K562 (cell line): ENCODE measurements around the gene VSTM2B. TPM values are rescaled to one million over a fixed set of nuclear protein-coding genes. Genes with fewer than 3 reads are reported as not detected.

Experiments used
- ATAC-seq: fragments of 200-7000 bp; cut with Tn5 transposase; 3 replicates; pipeline ENCODE4 v1.9.1; 2020; ENCODE audit warnings: moderate library complexity
- BruUV-seq: library from RNA; stranded (reverse); fragments of 400-500 nt; replicated peaks from 2 replicates; lab custom pipeline; 2021; lab: Mats Ljungman, UMichigan
- CTCF ChIA-PET: fragments of 300-600 bp; formaldehyde crosslinking; extraction: SDS; loops from one replicate; lab custom pipeline; 2021; ENCODE audit warnings: low intra/inter-chr PET ratio; lab: Yijun Ruan, JAX
- POLR2A ChIA-PET: fragments of 300-600, 350-650 bp; sonication (Branson Sonifier 250); formaldehyde crosslinking; extraction: SDS; loops from one replicate; lab custom pipeline; 2021; ENCODE audit warnings: antibody characterized with exemption, inconsistent platforms; lab: Yijun Ruan, JAX
- DNase-seq, 4 experiments: peaks; one replicate each; pipeline versions ENCODE4 v3.0.0 to v3.0.0-alpha.2; 2011 to 2018; ENCODE audit warnings: low spot score in 3 of 4, mixed read lengths in 3 of 4; ENCODE audit errors: extremely low read depth in 1 of 4
- FAIRE-seq: peaks from 2 replicates; lab custom pipeline; 2011; peaks lifted over from hg19 to GRCh38; lab: Jason Lieb, UNC
- H2AFZ ChIP-seq: 2 replicates; pipeline ENCODE4 v1.6.0; 2011; ENCODE audit warnings: low read depth, low read length, control low read depth, inconsistent platforms
- H3K27ac ChIP-seq: fragments of 200-600 bp; 3 replicates; pipeline ENCODE4 v1.8.0; 2011; ENCODE audit warnings: low read depth, mild to moderate bottlenecking, control low read depth, inconsistent platforms, low read length, moderate library complexity, mixed read lengths; ENCODE audit errors: extremely low read depth
- H3K27me3 ChIP-seq, 2 experiments: fragments of 300-600 bp in 1 of 2; 2 replicates in 1 of 2; 3 replicates in 1 of 2; pipeline versions ENCODE4 v1.6.0 to v1.8.0; 2011; ENCODE audit warnings: inconsistent platforms in 2 of 2, low read length in 2 of 2, mild to moderate bottlenecking in 1 of 2, mixed read lengths in 1 of 2, moderate library complexity in 1 of 2; ENCODE audit not compliant: control insufficient read depth in 2 of 2, insufficient read depth in 2 of 2
- H3K36me3 ChIP-seq: fragments of 300-600 bp; 3 replicates; pipeline ENCODE4 v1.8.0; 2011; ENCODE audit warnings: mild to moderate bottlenecking, low read length, inconsistent platforms; ENCODE audit not compliant: control insufficient read depth, insufficient read depth
- H3K4me1 ChIP-seq, 2 experiments: fragments of 200-600 bp in 1 of 2; replicated peaks in 1 of 2; 2 replicates in 1 of 2; 3 replicates in 1 of 2; pipeline versions ENCODE4 v1.5.1 to v1.8.0; 2011; ENCODE audit warnings: inconsistent platforms in 2 of 2, low read length in 2 of 2, mild to moderate bottlenecking in 1 of 2, mixed read lengths in 1 of 2, moderate library complexity in 1 of 2; ENCODE audit not compliant: control insufficient read depth in 2 of 2, insufficient read depth in 2 of 2
- H3K4me2 ChIP-seq: 2 replicates; pipeline ENCODE4 v1.6.1; 2011; ENCODE audit warnings: low read length, control low read depth, inconsistent platforms, mixed read lengths; ENCODE audit not compliant: insufficient read depth
- H3K4me3 ChIP-seq: fragments of 200-600 bp; sonication (generic), shearing (Covaris generic); 2 replicates; pipeline ENCODE4 v1.5.1; 2016; ENCODE audit warnings: control low read depth, inconsistent platforms
- H3K79me2 ChIP-seq: fragments of 200-600 bp; 3 replicates; pipeline ENCODE4 v1.8.0; 2011; ENCODE audit warnings: low read length, inconsistent platforms; ENCODE audit not compliant: control insufficient read depth, insufficient read depth
- H3K9ac ChIP-seq, 2 experiments: 2 replicates each; pipeline versions ENCODE4 v1.6.0 to v1.6.1; 2011; ENCODE audit warnings: low read depth in 2 of 2, low read length in 2 of 2, control low read depth in 1 of 2, inconsistent platforms in 1 of 2, mild to moderate bottlenecking in 1 of 2, mixed read lengths in 1 of 2; ENCODE audit not compliant: insufficient read depth in 1 of 2
- H3K9me1 ChIP-seq: one replicate; pipeline ENCODE4 v1.6.0; 2011; ENCODE audit warnings: inconsistent platforms, mild to moderate bottlenecking, low read length, moderate library complexity; ENCODE audit not compliant: control insufficient read depth, insufficient read depth
- H3K9me3 ChIP-seq: replicated peaks from 2 replicates; pipeline ENCODE4 v1.5.1; 2011; ENCODE audit warnings: low read depth, low read length, inconsistent platforms; ENCODE audit not compliant: control insufficient read depth, insufficient read depth
- H4K20me1 ChIP-seq: replicated peaks from 2 replicates; pipeline ENCODE4 v1.6.1; 2011; ENCODE audit warnings: low read length, inconsistent platforms, mixed read lengths; ENCODE audit not compliant: control insufficient read depth, insufficient read depth
- BDP1 ChIP-seq: IDR thresholded peaks from 3 replicates; pipeline ENCODE4 v1.6.1; 2011; ENCODE audit not compliant: insufficient read length, insufficient read depth
- CREBBP ChIP-seq: IDR thresholded peaks from one replicate; pipeline ENCODE4 v1.6.1; 2012; ENCODE audit warnings: low read depth, mild to moderate bottlenecking, control low read depth, inconsistent platforms, low read length
- FOXP1 ChIP-seq: sonication (generic); formaldehyde crosslinking; IDR thresholded peaks from 2 replicates; pipeline ENCODE4 v1.8.0; 2022; ENCODE audit warnings: mild to moderate bottlenecking, missing genetic modification reagents
- PHF8 ChIP-seq: fragments of 200-600 bp; sonication (generic); IDR thresholded peaks from 2 replicates; pipeline ENCODE4 v1.6.1; 2012; ENCODE audit warnings: mixed run types, mild to moderate bottlenecking, inconsistent platforms, low read length, moderate library complexity, borderline replicate concordance
- RAD51 ChIP-seq: fragments of 450-650 bp; IDR thresholded peaks from 2 replicates; pipeline ENCODE4 v1.7.1; 2016; ENCODE audit warnings: low read depth, mild to moderate bottlenecking, borderline replicate concordance
- RBM14 ChIP-seq: fragments of 200-400 bp; formaldehyde crosslinking; IDR thresholded peaks from 2 replicates; pipeline ENCODE4 v1.6.1; 2018; ENCODE audit warnings: low read depth, mild to moderate bottlenecking, low read length, moderate library complexity, borderline replicate concordance; ENCODE audit not compliant: insufficient read depth
- SIRT6 ChIP-seq: IDR thresholded peaks from one replicate; pipeline ENCODE4 v1.6.1; 2012; ENCODE audit warnings: low read depth, mild to moderate bottlenecking, control low read depth, inconsistent platforms, low read length, moderate library complexity
- SMAD1 ChIP-seq: fragments of 150-350 bp; IDR thresholded peaks from 2 replicates; pipeline ENCODE4 v1.6.1; 2014; ENCODE audit warnings: low read length, low read depth; ENCODE audit not compliant: partially characterized antibody
- SNRNP70 ChIP-seq: fragments of 200-400 bp; formaldehyde crosslinking; optimal IDR thresholded peaks from 2 replicates; pipeline ENCODE3; 2017; ENCODE audit warnings: low read depth, low read length
- TCFL5 ChIP-seq: fragments of 250-450 bp; sonication (Bioruptor Pico); conservative IDR thresholded peaks from 2 replicates; pipeline ENCODE4 v1.6.1; 2021; ENCODE audit warnings: mild to moderate bottlenecking, moderate library complexity, matching md5 sums
- ZNF174 ChIP-seq: fragments of 250-450 bp; sonication (Bioruptor Pico); IDR thresholded peaks from 2 replicates; pipeline ENCODE4 v1.4.0; 2020; ENCODE audit warnings: mild to moderate bottlenecking
- ZNF282 ChIP-seq: sonication (generic); formaldehyde crosslinking; IDR thresholded peaks from 2 replicates; pipeline ENCODE4 v1.8.1; 2023; ENCODE audit warnings: missing genetic modification reagents
- ZNF436 ChIP-seq: fragments of 250-450, 450-650 bp; sonication (Bioruptor Pico); formaldehyde crosslinking; IDR thresholded peaks from 2 replicates; pipeline ENCODE4 v1.7.0; 2020; ENCODE audit warnings: mild to moderate bottlenecking
- ZNF668 ChIP-seq: fragments of 250-450 bp; sonication (Bioruptor Pico); IDR thresholded peaks from 2 replicates; pipeline ENCODE4 v1.8.0; 2022; ENCODE audit warnings: mild to moderate bottlenecking, inconsistent platforms
- WGBS: fragments of 100-300 bp; shearing (Covaris generic); methylation state at CpG from one replicate; pipeline ENCODE4 v1.1.6; 2016; ENCODE audit warnings: low coverage, mixed read lengths; ENCODE audit not compliant: insufficient coverage; ENCODE audit errors: missing lambda C conversion rate; 5-methylcytosine and 5-hydroxymethylcytosine counted together
- in situ Hi-C: fragments of 300-500 bp; cut with MboI; formaldehyde crosslinking; loops from 4 replicates; pipeline ENCODE4 v1.15.0; 2018; ENCODE audit warnings: inconsistent platforms, mixed read lengths
- intact Hi-C: fragments of 100-400 bp; cut with micrococcal nuclease; formaldehyde crosslinking; loops from 2 replicates; pipeline ENCODE4 v1.14.2; 2022
- polyA plus RNA-seq, 8 experiments: library from polyadenylated mRNA; depleted of rRNA in 4 of 8; stranded (reverse) in 5 of 8; unstranded in 3 of 8; fragments of >200 nt; fragmentation: Nextera tagmentation in 2 of 8; fragmentation: Illumina TruSeq in 1 of 8; extraction: Ambion mirVana in 2 of 8; extraction: Trizol in 1 of 8; gene quantifications; 2 replicates each; pipeline versions ENCODE4 v1.2.1 to v1.2.3, GENCODE V29; 2011 to 2014; ENCODE audit warnings: inconsistent platforms in 1 of 8, missing spikeins in 1 of 8
- total RNA-seq, 7 experiments: library from RNA; depleted of rRNA in 6 of 7; stranded (reverse); fragments of >200 nt in 6 of 7; fragmentation: Illumina TruSeq in 2 of 7; extraction: Trizol in 2 of 7; gene quantifications; 2 replicates each; pipeline versions ENCODE4 v1.2.1 to v1.2.3, GENCODE V29; 2011 to 2021; ENCODE audit warnings: low replicate concordance in 1 of 7
- TF ChIP-seq, protein P1 (sequence below), 2 experiments: fragments of 450-650 bp in 1 of 2; IDR thresholded peaks; 2 replicates each; pipeline ENCODE4 v1.6.1; 2011 to 2017; ENCODE audit warnings: low read depth in 2 of 2, antibody characterized with exemption in 1 of 2, borderline replicate concordance in 1 of 2, low read length in 1 of 2, mild to moderate bottlenecking in 1 of 2, mixed read lengths in 1 of 2; ENCODE audit not compliant: control insufficient read depth in 1 of 2

Gene VSTM2B
- total and polyA plus RNA-seq, 9 of the 15 experiments (the other 6 are each of a cell fraction or from before 2014, with no cell fraction given), result not detected

DNA sequence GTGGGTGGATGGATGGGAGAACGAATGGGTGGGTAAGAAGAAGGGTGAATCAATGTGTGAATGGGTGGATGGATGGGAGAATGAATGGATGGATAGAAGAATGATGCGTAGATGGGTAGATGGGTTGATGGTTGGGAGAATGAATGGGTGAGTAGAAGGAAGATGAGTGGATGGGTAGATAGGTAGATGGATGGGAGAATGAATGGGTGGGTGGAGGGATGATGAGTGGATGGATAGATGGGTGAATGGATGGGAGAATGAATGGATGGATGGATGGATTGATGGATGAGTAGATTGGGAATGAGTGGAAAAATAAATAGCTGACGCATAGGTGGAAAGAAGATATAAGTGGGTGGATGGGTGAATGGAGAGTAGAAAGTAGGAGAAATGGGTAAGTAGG is 16.5 kb downstream of the VSTM2B start:
- TF ChIP-seq CREBBP, result peak; percentile 28
- no peak for TF ChIP-seq ZNF174 (CRISPR knock-in tag)
- Histone ChIP-seq H4K20me1 (no peaks in the 10 kb centered on the region), H3K4me3 (no peak overlapping the region), H3K79me2 (no peaks in the 10 kb centered on the region), H3K4me2 (no peak overlapping the region), H3K27me3 (peaks cover 4 to 30% of the 10 kb centered on the region in 2 experiments; a peak in 4 of 5 replicates), H3K9me3 (no peaks in the 10 kb centered on the region), H3K27ac (no peak overlapping the region), H3K9me1 (no peaks in the 10 kb centered on the region), H3K9ac (no peak overlapping the region), H3K4me1 (no peaks in the 10 kb centered on the region), H3K36me3 (no peaks in the 10 kb centered on the region), H2AFZ (no peak overlapping the region)
- no peak for DNase-seq
- ChIA-PET POLR2A (no interaction called here), CTCF (no interaction called here)
- 8% methylated on average over 3 of the region's 3 CpGs for WGBS
- ATAC-seq, result no peak
- intact Hi-C loops (no loop called here), in situ Hi-C loops (no loop called here)
- BruUV-seq, result no TSS peak
- FAIRE-seq, result no peak

DNA sequence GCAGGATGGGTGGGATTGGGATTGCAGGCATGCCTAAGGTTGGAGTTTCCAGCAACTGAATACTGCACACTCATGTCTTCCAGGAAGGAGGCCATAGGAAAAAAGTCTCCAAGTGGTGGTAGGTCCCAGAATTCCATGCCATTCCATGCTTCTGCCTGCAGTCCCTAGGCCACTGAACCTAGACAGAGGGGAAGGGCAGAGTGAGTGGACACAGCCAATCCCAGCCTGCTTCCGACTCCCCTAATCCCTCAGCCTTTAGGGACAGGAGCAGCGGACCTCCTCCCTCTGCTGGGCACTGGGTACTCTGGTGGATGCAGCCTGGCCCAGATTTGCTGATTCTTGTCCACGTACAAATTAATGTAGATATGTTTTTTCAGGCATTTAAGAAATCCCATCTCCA is 17.0 kb downstream of the VSTM2B start:
- ChIA-PET POLR2A (no interaction called here), CTCF (no interaction called here)
- Histone ChIP-seq H3K27me3 (peaks cover 2 to 28% of the 10 kb centered on the region in 2 experiments; a peak in 4 of 5 replicates), H3K27ac (no peak overlapping the region), H3K36me3 (no peaks in the 10 kb centered on the region), H3K4me1 (no peaks in the 10 kb centered on the region; a peak in 1 of 5 replicates), H3K9me3 (no peaks in the 10 kb centered on the region), H3K4me3 (no peak overlapping the region), H2AFZ (no peak overlapping the region), H3K79me2 (no peaks in the 10 kb centered on the region), H3K4me2 (no peak overlapping the region), H4K20me1 (no peaks in the 10 kb centered on the region), H3K9me1 (no peaks in the 10 kb centered on the region), H3K9ac (no peak overlapping the region)
- in situ Hi-C loops, result no loop called here
- no peak for FAIRE-seq
- BruUV-seq, result no TSS peak
- 2% methylated on average over 3 of the region's 3 CpGs for WGBS
- no peak for ATAC-seq
- intact Hi-C loops, result no loop called here
- DNase-seq, result no peak
- TF ChIP-seq SNRNP70, result no peak
- no peak for TF ChIP-seq SIRT6
- TF ChIP-seq, protein P1, sequence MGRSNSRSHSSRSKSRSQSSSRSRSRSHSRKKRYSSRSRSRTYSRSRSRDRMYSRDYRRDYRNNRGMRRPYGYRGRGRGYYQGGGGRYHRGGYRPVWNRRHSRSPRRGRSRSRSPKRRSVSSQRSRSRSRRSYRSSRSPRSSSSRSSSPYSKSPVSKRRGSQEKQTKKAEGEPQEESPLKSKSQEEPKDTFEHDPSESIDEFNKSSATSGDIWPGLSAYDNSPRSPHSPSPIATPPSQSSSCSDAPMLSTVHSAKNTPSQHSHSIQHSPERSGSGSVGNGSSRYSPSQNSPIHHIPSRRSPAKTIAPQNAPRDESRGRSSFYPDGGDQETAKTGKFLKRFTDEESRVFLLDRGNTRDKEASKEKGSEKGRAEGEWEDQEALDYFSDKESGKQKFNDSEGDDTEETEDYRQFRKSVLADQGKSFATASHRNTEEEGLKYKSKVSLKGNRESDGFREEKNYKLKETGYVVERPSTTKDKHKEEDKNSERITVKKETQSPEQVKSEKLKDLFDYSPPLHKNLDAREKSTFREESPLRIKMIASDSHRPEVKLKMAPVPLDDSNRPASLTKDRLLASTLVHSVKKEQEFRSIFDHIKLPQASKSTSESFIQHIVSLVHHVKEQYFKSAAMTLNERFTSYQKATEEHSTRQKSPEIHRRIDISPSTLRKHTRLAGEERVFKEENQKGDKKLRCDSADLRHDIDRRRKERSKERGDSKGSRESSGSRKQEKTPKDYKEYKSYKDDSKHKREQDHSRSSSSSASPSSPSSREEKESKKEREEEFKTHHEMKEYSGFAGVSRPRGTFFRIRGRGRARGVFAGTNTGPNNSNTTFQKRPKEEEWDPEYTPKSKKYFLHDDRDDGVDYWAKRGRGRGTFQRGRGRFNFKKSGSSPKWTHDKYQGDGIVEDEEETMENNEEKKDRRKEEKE (IDR thresholded peaks at IDR 0.05; ENCODE audit: borderline replicate concordance in 1 of 2, control insufficient read depth in 1 of 2, low read depth in 2 of 2, low read length in 1 of 2), result no peak
- TF ChIP-seq FOXP1 (CRISPR knock-in tag), result no peak
- no peak for TF ChIP-seq ZNF436 (CRISPR knock-in tag)
- TF ChIP-seq TCFL5, result no peak
- TF ChIP-seq RAD51, result no peak
- TF ChIP-seq ZNF668 (CRISPR knock-in tag), result no peak
- TF ChIP-seq ZNF282 (CRISPR knock-in tag), result no peak
- no peak for TF ChIP-seq RBM14
- TF ChIP-seq SMAD1, result no peak
- TF ChIP-seq BDP1, result no peak
- TF ChIP-seq PHF8, result no peak
